MCF 10A (cell line): ENCODE results near the gene DMRT1. TPM values are rescaled to one million over a fixed set of nuclear protein-coding genes. Genes with fewer than 3 reads are reported as not detected.

Experiments
- BruUV-seq: library from RNA; stranded (reverse); fragments of 400-500 nt; replicated peaks from 2 replicates; lab custom pipeline; 2021; lab: Mats Ljungman, UMichigan
- CTCF ChIA-PET: fragments of 300-600 bp; sonication (Branson Sonifier 250); formaldehyde crosslinking; extraction: SDS; loops from one replicate; lab custom pipeline; 2021; ENCODE audit warnings: antibody characterized with exemption, inconsistent platforms; lab: Yijun Ruan, JAX
- POLR2A ChIA-PET: fragments of 300-600, 350-650 bp; sonication (Branson Sonifier 250); formaldehyde crosslinking; extraction: SDS; loops from one replicate; lab custom pipeline; 2020; ENCODE audit warnings: antibody characterized with exemption, inconsistent platforms; lab: Yijun Ruan, JAX
- DNase-seq: peaks from one replicate; pipeline ENCODE4 v3.0.0-alpha.2; 2018; ENCODE audit not compliant: unreplicated experiment
- H3K27ac Mint-ChIP-seq: one replicate; pipeline ENCODE4 v1.8.0; 2022; ENCODE audit warnings: mild to moderate bottlenecking, low read depth, mixed read lengths; ENCODE audit not compliant: unreplicated experiment
- H3K27me3 Mint-ChIP-seq: one replicate; pipeline ENCODE4 v1.8.0; 2022; ENCODE audit warnings: mixed read lengths; ENCODE audit not compliant: insufficient read depth, unreplicated experiment
- H3K36me3 Mint-ChIP-seq: one replicate; pipeline ENCODE4 v1.8.0; 2022; ENCODE audit warnings: mild to moderate bottlenecking, moderate library complexity, mixed read lengths; ENCODE audit not compliant: insufficient read depth, unreplicated experiment
- H3K4me1 Mint-ChIP-seq: one replicate; pipeline ENCODE4 v1.8.0; 2022; ENCODE audit warnings: mixed read lengths; ENCODE audit not compliant: insufficient read depth, unreplicated experiment
- H3K4me3 Mint-ChIP-seq: one replicate; pipeline ENCODE4 v1.8.0; 2022; ENCODE audit warnings: mild to moderate bottlenecking, moderate library complexity, mixed read lengths; ENCODE audit not compliant: unreplicated experiment
- H3K9me3 Mint-ChIP-seq: one replicate; pipeline ENCODE4 v1.8.0; 2022; ENCODE audit warnings: mixed read lengths; ENCODE audit not compliant: unreplicated experiment
- CTCF ChIP-seq: fragments of 200-600 bp; IDR thresholded peaks from one replicate; pipeline ENCODE4 v1.8.0; 2022; ENCODE audit warnings: antibody characterized with exemption, mild to moderate bottlenecking; ENCODE audit not compliant: unreplicated experiment
- intact Hi-C: fragments of 100-400 bp; cut with micrococcal nuclease; formaldehyde crosslinking; loops from 2 replicates; pipeline ENCODE4 v1.14.1; 2022
- total RNA-seq: library from RNA; stranded (reverse); gene quantifications from 2 replicates; pipeline ENCODE4 v1.2.3, GENCODE V29; 2022

Gene DMRT1
- total RNA-seq, 1 experiment from 2014 or later = not detected

DNA sequence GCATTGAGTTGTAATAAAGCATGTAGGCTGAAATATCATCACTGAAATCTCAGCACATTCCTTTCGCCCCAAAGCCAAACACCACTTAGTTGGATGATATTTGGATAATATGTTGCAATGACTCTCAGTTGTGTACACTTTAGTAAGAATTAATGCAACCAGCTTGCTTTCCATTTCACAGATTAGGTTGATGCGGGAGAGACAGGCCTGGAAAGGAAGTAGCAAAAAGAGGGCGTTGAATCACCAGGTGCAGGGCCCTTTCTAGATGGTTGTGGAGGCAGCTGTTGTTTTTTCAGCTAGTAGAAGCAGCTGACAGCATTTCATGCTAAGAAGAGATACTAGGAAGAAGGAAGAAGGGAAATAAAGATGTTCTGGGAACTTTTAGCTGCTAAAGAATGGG is 165.8 kb downstream of the DMRT1 start:
- no peak overlapping the region for H3K4me3 Mint-ChIP-seq
- intact Hi-C loops = loop anchor here (5.0 kb wide), 7 partner anchors 195 to 660 kb away; no protein-coding TSS in a partner anchor
- ChIA-PET POLR2A (no interaction called here), CTCF (interaction anchor here (1.1 to 5.1 kb wide), 2 partner anchors 17 to 112 kb away, joined by 6 to 106 read pairs; no protein-coding TSS in a partner anchor)
- no TSS peak for BruUV-seq
- H3K27ac Mint-ChIP-seq = no peak overlapping the region
- no peak for DNase-seq
- H3K36me3 Mint-ChIP-seq = no peaks in the 10 kb centered on the region
- H3K27me3 Mint-ChIP-seq = no peaks in the 10 kb centered on the region
- TF ChIP-seq CTCF = no peak
- no peaks in the 10 kb centered on the region for H3K9me3 Mint-ChIP-seq
- peaks cover 14% of the 10 kb centered on the region for H3K4me1 Mint-ChIP-seq

DNA sequence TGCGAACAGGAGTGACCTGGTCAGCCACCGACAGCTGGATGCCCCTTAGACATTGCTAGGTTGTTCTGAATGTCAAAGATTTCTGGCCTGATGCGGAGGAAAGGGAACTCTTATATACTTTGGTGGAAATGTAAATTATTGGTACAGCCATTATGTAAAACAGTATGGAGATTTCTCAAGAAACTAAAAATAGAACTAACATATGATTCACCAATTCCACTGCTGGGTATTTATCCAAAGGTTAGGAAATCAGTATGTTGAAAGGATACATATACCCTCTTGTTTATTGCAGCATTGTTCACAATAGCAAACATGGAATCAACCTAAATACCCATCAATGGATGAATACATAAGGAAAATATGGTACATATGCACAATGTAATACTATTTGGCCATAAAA is 166.7 kb downstream of the DMRT1 start:
- intact Hi-C loops = loop anchor here (2.0 to 5.0 kb wide), 8 partner anchors 196 to 661 kb away; no protein-coding TSS in a partner anchor
- TF ChIP-seq CTCF = no peak
- Mint-ChIP-seq H3K27ac (no peak overlapping the region), H3K36me3 (no peaks in the 10 kb centered on the region), H3K27me3 (no peaks in the 10 kb centered on the region), H3K4me3 (no peak overlapping the region), H3K9me3 (no peaks in the 10 kb centered on the region), H3K4me1 (peaks cover 14% of the 10 kb centered on the region)
- ChIA-PET CTCF (interaction anchor here (0.5 to 5.1 kb wide), 21 partner anchors 8 to 667 kb away, joined by 3 to 106 read pairs (median 8); no protein-coding TSS in a partner anchor), POLR2A (no interaction called here)
- DNase-seq = peak; percentile 53
- no TSS peak for BruUV-seq

DNA sequence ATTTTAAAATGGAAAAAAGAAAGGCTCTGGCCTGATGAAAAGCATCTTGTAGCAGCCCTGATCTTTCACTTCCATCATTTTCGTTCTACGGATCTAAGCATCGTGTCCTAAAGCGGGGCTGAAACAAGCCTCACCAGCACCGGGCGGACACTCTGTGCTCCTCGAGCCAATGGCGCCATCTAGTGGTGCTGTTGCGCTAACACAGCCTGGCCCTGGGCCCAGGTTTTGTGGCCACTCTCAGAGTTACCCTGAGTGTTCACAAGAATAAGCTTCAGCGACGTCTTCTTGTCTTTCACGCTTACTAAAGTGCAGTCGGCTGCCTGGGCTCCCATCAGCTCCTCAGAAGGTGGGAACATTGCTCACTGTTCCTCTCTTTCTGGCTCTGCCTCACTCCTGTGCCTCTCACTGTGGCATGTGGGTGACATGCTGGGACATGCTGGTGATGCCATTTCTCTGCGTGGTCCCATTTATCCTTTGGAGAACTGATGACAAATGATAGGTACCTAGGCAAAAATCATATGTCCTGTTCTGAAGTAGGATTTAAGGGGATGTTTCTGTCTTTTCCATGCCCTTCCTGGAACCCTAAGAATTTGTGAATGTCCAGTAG is 167.7 kb downstream of the DMRT1 start:
- Mint-ChIP-seq H3K9me3 (no peaks in the 10 kb centered on the region), H3K27ac (peak overlapping the region; percentile 67)
- intact Hi-C loops = loop anchor here (2.0 to 5.0 kb wide), 8 partner anchors 197 to 662 kb away; no protein-coding TSS in a partner anchor

More for the DNA sequence above, 167.7 kb downstream of the DMRT1 start:
- H3K4me3 Mint-ChIP-seq = no peak overlapping the region
- H3K36me3 Mint-ChIP-seq = no peaks in the 10 kb centered on the region
- no peaks in the 10 kb centered on the region for H3K27me3 Mint-ChIP-seq
- ChIA-PET CTCF (interaction anchor here (0.6 to 5.1 kb wide), 80 partner anchors 9 to 955 kb away, joined by 3 to 106 read pairs (median 4); no protein-coding TSS in a partner anchor), POLR2A (interaction anchor here (0.5 to 0.8 kb wide), 4 partner anchors 75 to 419 kb away, joined by 3 read pairs; no protein-coding TSS in a partner anchor)
- peaks cover 14% of the 10 kb centered on the region for H3K4me1 Mint-ChIP-seq
- no TSS peak for BruUV-seq
- TF ChIP-seq CTCF = peak; percentile 97
- DNase-seq = peak; percentile 87
